NB4 (cell line): Measurements from ENCODE around the gene CACNA2D3.
A peak's percentile ranks its signal among the peaks of the same experiment; 100 is the strongest.

ENCODE experiments used
- DNase-seq: peaks from one replicate; pipeline ENCODE4 v3.0.0; 2010; ENCODE audit warnings: low read depth
- H3K4me3 ChIP-seq: one replicate; pipeline ENCODE4 v1.5.1; 2011; ENCODE audit warnings: mild to moderate bottlenecking, low read depth, low read length, moderate library complexity
- CTCF ChIP-seq: IDR thresholded peaks from one replicate; pipeline ENCODE4 v1.5.1; 2012; ENCODE audit warnings: low read depth, low read length
- MAX ChIP-seq: IDR thresholded peaks from 2 replicates; pipeline ENCODE4 v1.6.1; 2011; ENCODE audit warnings: low read depth, low read length
- MYC ChIP-seq: IDR thresholded peaks from 2 replicates; pipeline ENCODE4 v1.6.1; 2011; ENCODE audit warnings: low read depth, low read length
- POLR2A ChIP-seq: IDR thresholded peaks from 2 replicates; pipeline ENCODE4 v1.6.1; 2011; ENCODE audit warnings: mild to moderate bottlenecking; ENCODE audit not compliant: insufficient read length; ENCODE audit errors: extremely low read depth

The CACNA2D3 gene

GRCh38 chr3:54865316-54865715 is 743.0 kb downstream of the CACNA2D3 start:
- peak; percentile 86 for DNase-seq
- no peak overlapping the region for H3K4me3 ChIP-seq
- no peak for TF ChIP-seq POLR2A
- no peak for TF ChIP-seq CTCF
- TF ChIP-seq MAX, result no peak
- TF ChIP-seq MYC, result no peak

- peak; percentile 80 for DNase-seq
Measured at GRCh38 chr3:54866251-54866650, 743.9 kb downstream of the CACNA2D3 start.

GRCh38 chr3:54870423-54870822 is 748.1 kb downstream of the CACNA2D3 start:
- peak; percentile 59 for DNase-seq
- TF ChIP-seq MYC (no peak), CTCF (peak; percentile 38)
- no peak overlapping the region for H3K4me3 ChIP-seq

More at GRCh38 chr3:54866251-54866650, 743.9 kb downstream of the CACNA2D3 start:
- TF ChIP-seq POLR2A (no peak), MAX (peak; percentile 19; the same call in 1 of the 2 replicates), MYC (peak; percentile 9; the same call in 1 of the 2 replicates), CTCF (no peak)
- no peak overlapping the region for H3K4me3 ChIP-seq

GRCh38 chr3:54871867-54872266 is 749.5 kb downstream of the CACNA2D3 start:
- no peak overlapping the region for H3K4me3 ChIP-seq
- TF ChIP-seq MYC (no peak), POLR2A (no peak), CTCF (no peak), MAX (no peak)
- DNase-seq, result no peak

- TF ChIP-seq POLR2A (no peak), MAX (no peak), CTCF (no peak), MYC (no peak)
- no peak for DNase-seq
- no peak overlapping the region for H3K4me3 ChIP-seq
Measured at GRCh38 chr3:54873059-54874010, 751.0 kb downstream of the CACNA2D3 start.
